Liver (tissue), 9 donors: ENCODE results near the gene LY6G6F. TPM values are rescaled to one million over a fixed set of nuclear protein-coding genes. Genes with fewer than 3 reads are reported as not detected.

ENCODE experiments used
- DNase-seq: peaks from one replicate; pipeline ENCODE4 v3.0.0-alpha.2; 2017; ENCODE audit warnings: low spot score
- H3K27ac ChIP-seq, 2 donors: one replicate each; pipeline ENCODE4 v1.7.0; 2013; ENCODE audit warnings: inconsistent platforms in 2 of 2, low read length in 2 of 2, control low read depth in 1 of 2, low read depth in 1 of 2, mild to moderate bottlenecking in 1 of 2
- H3K27me3 ChIP-seq, 4 donors: one replicate each; pipeline versions ENCODE4 v1.6.1 to v1.7.0; 2013; ENCODE audit warnings: low read length in 3 of 4, inconsistent platforms in 1 of 4, mild to moderate bottlenecking in 1 of 4, moderate library complexity in 1 of 4; ENCODE audit not compliant: control insufficient read depth in 4 of 4, insufficient read depth in 4 of 4
- H3K36me3 ChIP-seq, 4 donors: one replicate each; pipeline versions ENCODE4 v1.6.1 to v1.7.0; 2013; ENCODE audit warnings: low read length in 3 of 4, mild to moderate bottlenecking in 3 of 4, low read depth in 1 of 4, moderate library complexity in 1 of 4; ENCODE audit not compliant: control insufficient read depth in 4 of 4, insufficient read depth in 3 of 4
- H3K4me1 ChIP-seq, 4 donors: one replicate each; pipeline versions ENCODE4 v1.6.1 to v1.7.0; 2013; ENCODE audit warnings: low read length in 3 of 4, mild to moderate bottlenecking in 3 of 4, moderate library complexity in 1 of 4; ENCODE audit not compliant: control insufficient read depth in 4 of 4, insufficient read depth in 4 of 4
- H3K4me3 ChIP-seq, 3 donors: one replicate each; pipeline versions ENCODE4 v1.6.1 to v1.7.0; 2013; ENCODE audit warnings: low read length in 3 of 3, control low read depth in 1 of 3, low read depth in 1 of 3, mild to moderate bottlenecking in 1 of 3
- H3K9ac ChIP-seq, 2 donors: one replicate each; pipeline ENCODE4 v1.7.0; 2013; ENCODE audit warnings: low read length in 2 of 2, mild to moderate bottlenecking in 2 of 2, moderate library complexity in 2 of 2, control low read depth in 1 of 2, low read depth in 1 of 2
- H3K9me3 ChIP-seq, 4 donors: one replicate each; pipeline versions ENCODE4 v1.6.1 to v1.7.0; 2013; ENCODE audit warnings: low read length in 3 of 4; ENCODE audit not compliant: control insufficient read depth in 4 of 4
- ATF3 ChIP-seq: IDR thresholded peaks from 2 replicates; pipeline ENCODE4 v1.6.1; 2016; ENCODE audit warnings: antibody characterized with exemption
- EGR1 ChIP-seq, 2 donors: IDR thresholded peaks; 2 replicates each; pipeline ENCODE4 v1.6.1; 2016 to 2018; ENCODE audit warnings: antibody characterized with exemption in 2 of 2, low read depth in 2 of 2
- FOXA1 ChIP-seq: IDR thresholded peaks from 2 replicates; pipeline ENCODE4 v1.6.1; 2016; ENCODE audit warnings: antibody characterized with exemption
- FOXA2 ChIP-seq: IDR thresholded peaks from 2 replicates; pipeline ENCODE4 v1.6.1; 2016; ENCODE audit warnings: antibody characterized with exemption
- GABPA ChIP-seq, 2 donors: IDR thresholded peaks in 1 of 2; conservative IDR thresholded peaks in 1 of 2; 2 replicates each; pipeline ENCODE4 v1.6.1; 2016; ENCODE audit warnings: antibody characterized with exemption in 2 of 2, mild to moderate bottlenecking in 1 of 2, moderate library complexity in 1 of 2
- HNF4A ChIP-seq, 2 donors: conservative IDR thresholded peaks; 2 replicates each; pipeline ENCODE4 v1.6.1; 2016; ENCODE audit warnings: antibody characterized with exemption in 2 of 2, mild to moderate bottlenecking in 2 of 2
- HNF4G ChIP-seq: IDR thresholded peaks from 2 replicates; pipeline ENCODE4 v1.6.1; 2016; ENCODE audit warnings: antibody characterized with exemption
- JUND ChIP-seq, 2 donors: IDR thresholded peaks; 2 replicates each; pipeline ENCODE4 v1.6.1; 2016; ENCODE audit warnings: antibody characterized with exemption in 2 of 2
- NR2F2 ChIP-seq: IDR thresholded peaks from 2 replicates; pipeline ENCODE4 v1.6.1; 2016; ENCODE audit warnings: antibody characterized with exemption
- RAD21 ChIP-seq, 2 donors: IDR thresholded peaks; 2 replicates each; pipeline ENCODE4 v1.6.1; 2016; ENCODE audit warnings: antibody characterized with exemption in 2 of 2, mild to moderate bottlenecking in 2 of 2
- RXRA ChIP-seq, 2 donors: IDR thresholded peaks; 2 replicates each; pipeline ENCODE4 v1.6.1; 2017 to 2018; ENCODE audit warnings: antibody characterized with exemption in 2 of 2, mild to moderate bottlenecking in 1 of 2
- SP1 ChIP-seq: IDR thresholded peaks from 2 replicates; pipeline ENCODE4 v1.6.1; 2018; ENCODE audit warnings: antibody characterized with exemption, mild to moderate bottlenecking
- TAF1 ChIP-seq: conservative IDR thresholded peaks from 2 replicates; pipeline ENCODE4 v1.6.1; 2016; ENCODE audit warnings: antibody characterized with exemption, mild to moderate bottlenecking
- YY1 ChIP-seq: IDR thresholded peaks from 2 replicates; pipeline ENCODE4 v1.6.1; 2016; ENCODE audit warnings: antibody characterized with exemption, mild to moderate bottlenecking
- WGBS: extraction: QIAGEN DNeasy Blood & Tissue Kit; methylation state at CpG from one replicate; pipeline ENCODE4 v1.1.7; 2013; 5-methylcytosine and 5-hydroxymethylcytosine counted together
- polyA plus RNA-seq, 2 donors: library from polyadenylated mRNA; stranded (reverse) in 1 of 2; unstranded in 1 of 2; fragments of 200-250 nt in 1 of 2; fragments of >200 nt in 1 of 2; fragmentation: Nextera tagmentation in 1 of 2; extraction: Ambion mirVana in 1 of 2; gene quantifications; one replicate each; pipeline versions ENCODE4 v1.2.1 to v1.2.3, GENCODE V29; 2013 to 2015
- total RNA-seq, 2 donors: library from RNA; depleted of rRNA; stranded (reverse); fragments of >200 nt; gene quantifications; one replicate each; pipeline ENCODE4 v1.2.3, GENCODE V29; 2014
- TF ChIP-seq, protein P1 (sequence below): fragments of 150-350 bp; IDR thresholded peaks from 2 replicates; pipeline ENCODE4 v1.5.1; 2017; ENCODE audit warnings: improper control_type of control experiment, low read depth, low read length; ENCODE audit not compliant: missing input control
- TF ChIP-seq, protein P2 (sequence below): IDR thresholded peaks from 2 replicates; pipeline ENCODE4 v1.6.1; 2016; ENCODE audit warnings: antibody characterized with exemption, mild to moderate bottlenecking
- TF ChIP-seq, protein P3 (sequence below): IDR thresholded peaks from 2 replicates; pipeline ENCODE4 v1.6.1; 2016; ENCODE audit warnings: antibody characterized with exemption
- TF ChIP-seq, protein P4 (sequence below): IDR thresholded peaks from 2 replicates; pipeline ENCODE4 v1.6.1; 2016; ENCODE audit warnings: antibody characterized with exemption
- donor health status: healthy.
- donor health status: healthy.
- donor health status: healthy.
- donor health status: healthy.
- donor health status: healthy.

LY6G6F gene
- total and polyA plus RNA-seq, 4 donors, result 0.08 to 3.2 TPM; not detected in 2

DNA sequence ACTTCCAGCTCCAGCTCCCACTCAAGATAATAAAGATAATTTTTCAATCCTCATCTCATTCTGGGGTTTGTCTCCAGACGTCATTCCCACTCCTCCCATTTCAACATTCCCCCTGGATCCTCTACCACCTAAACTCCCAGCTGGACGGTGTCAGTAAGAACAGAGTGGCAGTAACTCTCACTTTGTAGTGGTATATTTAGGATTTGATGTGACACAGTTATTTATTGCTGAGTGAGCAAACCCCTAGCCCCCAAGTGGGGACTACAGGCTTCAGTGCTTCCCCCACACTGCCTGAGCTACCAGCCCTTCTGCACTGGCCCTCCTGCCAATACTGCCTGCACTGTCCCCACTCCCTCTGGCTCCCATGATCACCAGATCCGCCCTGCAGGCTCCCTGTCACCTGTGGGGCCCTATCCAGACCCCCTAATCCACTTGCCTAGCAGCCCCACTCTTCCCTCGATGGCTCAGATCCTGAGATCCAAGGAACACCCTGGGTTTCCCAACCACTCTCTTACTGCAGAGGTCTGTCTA, 48.4 kb upstream of the LY6G6F start:
- H3K9ac ChIP-seq, result no peak overlapping the region

More for the DNA sequence above, 48.4 kb upstream of the LY6G6F start:
- 84% methylated on average over 4 of the region's 4 CpGs for WGBS
- H3K4me3 ChIP-seq, result no peak overlapping the region
- H3K27me3 ChIP-seq, result no peaks in the 10 kb centered on the region
- no peak overlapping the region for H3K27ac ChIP-seq
- no peaks in the 10 kb centered on the region for H3K9me3 ChIP-seq
- no peak for DNase-seq
- TF ChIP-seq, protein P1, sequence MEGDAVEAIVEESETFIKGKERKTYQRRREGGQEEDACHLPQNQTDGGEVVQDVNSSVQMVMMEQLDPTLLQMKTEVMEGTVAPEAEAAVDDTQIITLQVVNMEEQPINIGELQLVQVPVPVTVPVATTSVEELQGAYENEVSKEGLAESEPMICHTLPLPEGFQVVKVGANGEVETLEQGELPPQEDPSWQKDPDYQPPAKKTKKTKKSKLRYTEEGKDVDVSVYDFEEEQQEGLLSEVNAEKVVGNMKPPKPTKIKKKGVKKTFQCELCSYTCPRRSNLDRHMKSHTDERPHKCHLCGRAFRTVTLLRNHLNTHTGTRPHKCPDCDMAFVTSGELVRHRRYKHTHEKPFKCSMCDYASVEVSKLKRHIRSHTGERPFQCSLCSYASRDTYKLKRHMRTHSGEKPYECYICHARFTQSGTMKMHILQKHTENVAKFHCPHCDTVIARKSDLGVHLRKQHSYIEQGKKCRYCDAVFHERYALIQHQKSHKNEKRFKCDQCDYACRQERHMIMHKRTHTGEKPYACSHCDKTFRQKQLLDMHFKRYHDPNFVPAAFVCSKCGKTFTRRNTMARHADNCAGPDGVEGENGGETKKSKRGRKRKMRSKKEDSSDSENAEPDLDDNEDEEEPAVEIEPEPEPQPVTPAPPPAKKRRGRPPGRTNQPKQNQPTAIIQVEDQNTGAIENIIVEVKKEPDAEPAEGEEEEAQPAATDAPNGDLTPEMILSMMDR, result no peak
- TF ChIP-seq FOXA1 (no peak), HNF4A (conservative IDR thresholded peaks at IDR 0.05) (no peak), FOXA2 (no peak), TAF1 (no peak), EGR1 (IDR thresholded peaks at IDR 0.05; ENCODE audit: low read depth in 2 of 2) (no peak), NR2F2 (no peak), JUND (IDR thresholded peaks at IDR 0.05) (no peak), YY1 (no peak), SP1 (no peak), RXRA (IDR thresholded peaks at IDR 0.05) (no peak), ATF3 (no peak), RAD21 (IDR thresholded peaks at IDR 0.05) (no peak), HNF4G (no peak), GABPA (IDR thresholded peaks at IDR 0.05 in 1 of 2, conservative IDR thresholded peaks at IDR 0.05 in 1 of 2) (no peak)
- TF ChIP-seq, protein P2, sequence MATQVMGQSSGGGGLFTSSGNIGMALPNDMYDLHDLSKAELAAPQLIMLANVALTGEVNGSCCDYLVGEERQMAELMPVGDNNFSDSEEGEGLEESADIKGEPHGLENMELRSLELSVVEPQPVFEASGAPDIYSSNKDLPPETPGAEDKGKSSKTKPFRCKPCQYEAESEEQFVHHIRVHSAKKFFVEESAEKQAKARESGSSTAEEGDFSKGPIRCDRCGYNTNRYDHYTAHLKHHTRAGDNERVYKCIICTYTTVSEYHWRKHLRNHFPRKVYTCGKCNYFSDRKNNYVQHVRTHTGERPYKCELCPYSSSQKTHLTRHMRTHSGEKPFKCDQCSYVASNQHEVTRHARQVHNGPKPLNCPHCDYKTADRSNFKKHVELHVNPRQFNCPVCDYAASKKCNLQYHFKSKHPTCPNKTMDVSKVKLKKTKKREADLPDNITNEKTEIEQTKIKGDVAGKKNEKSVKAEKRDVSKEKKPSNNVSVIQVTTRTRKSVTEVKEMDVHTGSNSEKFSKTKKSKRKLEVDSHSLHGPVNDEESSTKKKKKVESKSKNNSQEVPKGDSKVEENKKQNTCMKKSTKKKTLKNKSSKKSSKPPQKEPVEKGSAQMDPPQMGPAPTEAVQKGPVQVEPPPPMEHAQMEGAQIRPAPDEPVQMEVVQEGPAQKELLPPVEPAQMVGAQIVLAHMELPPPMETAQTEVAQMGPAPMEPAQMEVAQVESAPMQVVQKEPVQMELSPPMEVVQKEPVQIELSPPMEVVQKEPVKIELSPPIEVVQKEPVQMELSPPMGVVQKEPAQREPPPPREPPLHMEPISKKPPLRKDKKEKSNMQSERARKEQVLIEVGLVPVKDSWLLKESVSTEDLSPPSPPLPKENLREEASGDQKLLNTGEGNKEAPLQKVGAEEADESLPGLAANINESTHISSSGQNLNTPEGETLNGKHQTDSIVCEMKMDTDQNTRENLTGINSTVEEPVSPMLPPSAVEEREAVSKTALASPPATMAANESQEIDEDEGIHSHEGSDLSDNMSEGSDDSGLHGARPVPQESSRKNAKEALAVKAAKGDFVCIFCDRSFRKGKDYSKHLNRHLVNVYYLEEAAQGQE, result no peak
- TF ChIP-seq, protein P3, sequence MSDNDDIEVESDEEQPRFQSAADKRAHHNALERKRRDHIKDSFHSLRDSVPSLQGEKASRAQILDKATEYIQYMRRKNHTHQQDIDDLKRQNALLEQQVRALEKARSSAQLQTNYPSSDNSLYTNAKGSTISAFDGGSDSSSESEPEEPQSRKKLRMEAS, result no peak
- TF ChIP-seq, protein P4, sequence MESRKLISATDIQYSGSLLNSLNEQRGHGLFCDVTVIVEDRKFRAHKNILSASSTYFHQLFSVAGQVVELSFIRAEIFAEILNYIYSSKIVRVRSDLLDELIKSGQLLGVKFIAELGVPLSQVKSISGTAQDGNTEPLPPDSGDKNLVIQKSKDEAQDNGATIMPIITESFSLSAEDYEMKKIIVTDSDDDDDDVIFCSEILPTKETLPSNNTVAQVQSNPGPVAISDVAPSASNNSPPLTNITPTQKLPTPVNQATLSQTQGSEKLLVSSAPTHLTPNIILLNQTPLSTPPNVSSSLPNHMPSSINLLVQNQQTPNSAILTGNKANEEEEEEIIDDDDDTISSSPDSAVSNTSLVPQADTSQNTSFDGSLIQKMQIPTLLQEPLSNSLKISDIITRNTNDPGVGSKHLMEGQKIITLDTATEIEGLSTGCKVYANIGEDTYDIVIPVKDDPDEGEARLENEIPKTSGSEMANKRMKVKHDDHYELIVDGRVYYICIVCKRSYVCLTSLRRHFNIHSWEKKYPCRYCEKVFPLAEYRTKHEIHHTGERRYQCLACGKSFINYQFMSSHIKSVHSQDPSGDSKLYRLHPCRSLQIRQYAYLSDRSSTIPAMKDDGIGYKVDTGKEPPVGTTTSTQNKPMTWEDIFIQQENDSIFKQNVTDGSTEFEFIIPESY, result no peak
- H3K36me3 ChIP-seq, result peaks cover 0 to 7% (median 6%) of the 10 kb centered on the region in 4 donors
- H3K4me1 ChIP-seq, result peaks cover 16 to 84% (median 68%) of the 10 kb centered on the region in 4 donors
